ENCODE measurements around the gene TMEM214.

DNA sequence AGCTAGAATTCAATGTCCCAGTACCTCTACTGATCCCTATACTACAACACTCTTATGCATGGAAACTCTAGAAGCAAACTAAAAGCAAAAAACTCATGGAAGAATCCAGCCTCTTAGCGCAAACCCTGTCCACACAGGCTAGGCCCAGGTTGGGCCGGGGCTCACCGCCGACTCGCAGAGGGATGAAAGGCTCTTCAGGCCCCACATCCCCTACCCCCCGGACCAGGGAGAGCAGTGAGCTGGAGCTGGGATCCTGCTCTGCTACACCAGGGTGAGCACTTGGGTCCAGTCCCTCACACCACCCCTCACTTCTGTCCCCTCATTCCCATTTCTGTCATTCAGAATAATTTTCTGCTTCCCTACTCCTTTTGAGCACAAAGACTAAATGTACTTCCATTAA is 36.7 kb downstream of the TMEM214 start:
- TF ChIP-seq CTCF (IDR thresholded peaks at IDR 0.05) (no peak), REST (IDR thresholded peaks at IDR 0.05; ENCODE audit: insufficient read depth in 1 of 2, low read depth in 2 of 2, low read length in 1 of 2) (no peak), SIN3A (IDR thresholded peaks at IDR 0.05; ENCODE audit: borderline replicate concordance, insufficient read depth, low read depth, low read length) (no peak), TCF7L2 (IDR thresholded peaks at IDR 0.05; ENCODE audit: low read depth, low read length) (no peak), POLR2AphosphoS5 (IDR thresholded peaks at IDR 0.05; ENCODE audit: low read depth, low read length) (no peak)
